Left forelimb (tissue), 1 donor: ENCODE data around the gene PARP6.
"Not testable (repeated sequence)": the region's sequence is repeated elsewhere in the genome, so short reads cannot be mapped to it uniquely, and the experiment has no call there.

Experiments used
- DNase-seq: peaks from one replicate; pipeline ENCODE4 v3.0.0-alpha.2; 2018; ENCODE audit warnings: low spot score

Gene PARP6

GRCh38 chr15:72280751-72281150, 8.4 kb upstream of the PARP6 start:
- DNase-seq = no peak

GRCh38 chr15:72278737-72279136, 6.4 kb upstream of the PARP6 start:
- DNase-seq = no peak

GRCh38 chr15:72276326-72276700, 4.0 kb upstream of the PARP6 start:
- DNase-seq = no peak

GRCh38 chr15:72275635-72276325, 3.4 kb upstream of the PARP6 start:
- DNase-seq = not testable (repeated sequence)

GRCh38 chr15:72272997-72273352, 621 bp upstream of the PARP6 start:
- no peak for DNase-seq

GRCh38 chr15:72271895-72272212, 500 bp downstream of the PARP6 start:
- no peak for DNase-seq

- no peak for DNase-seq
Observed at GRCh38 chr15:72271221-72271620, 1.1 kb downstream of the PARP6 start.

- no peak for DNase-seq
Observed at GRCh38 chr15:72269739-72270138, 2.6 kb downstream of the PARP6 start.

- no peak for DNase-seq
Observed at GRCh38 chr15:72265031-72265430, 7.3 kb downstream of the PARP6 start.

GRCh38 chr15:72252663-72253299, 19.6 kb downstream of the PARP6 start:
- DNase-seq = no peak

GRCh38 chr15:72249142-72249810, 23.1 kb downstream of the PARP6 start:
- DNase-seq = no peak

- DNase-seq = no peak
Observed at GRCh38 chr15:72248514-72248913, 23.8 kb downstream of the PARP6 start.

GRCh38 chr15:72242775-72243370, 29.5 kb downstream of the PARP6 start:
- no peak for DNase-seq

GRCh38 chr15:72239652-72240051, 32.7 kb downstream of the PARP6 start:
- no peak for DNase-seq

- DNase-seq = no peak
Observed at GRCh38 chr15:72238586-72238985, 33.8 kb downstream of the PARP6 start.

- no peak for DNase-seq
Observed at GRCh38 chr15:72237853-72238224, 34.5 kb downstream of the PARP6 start.

GRCh38 chr15:72237029-72237852, 35.1 kb downstream of the PARP6 start:
- DNase-seq = no peak

- DNase-seq = no peak
Observed at GRCh38 chr15:72236381-72237003, 35.9 kb downstream of the PARP6 start.

GRCh38 chr15:72235298-72235697, 37.1 kb downstream of the PARP6 start:
- no peak for DNase-seq

GRCh38 chr15:72233769-72234168, 38.6 kb downstream of the PARP6 start:
- DNase-seq = no peak

GRCh38 chr15:72231833-72232478, 40.4 kb downstream of the PARP6 start:
- no peak for DNase-seq
